DMS79 treated with DMSO at 0.1 percent for 48 hours (cell line): Measurements from ENCODE around the gene TTC21B.
"Not testable (repeated sequence)": the region's sequence is repeated elsewhere in the genome, so short reads cannot be mapped to it uniquely, and the experiment has no call there.

Source experiments
- DNase-seq: peaks from one replicate; lab custom pipeline; 2025; lab: John Stamatoyannopoulos, UW

TTC21B gene

GRCh38 chr2:165953655-165954606 is at the start of gene TTC21B:
TTC21B (minus strand) TSS chr2:165953776; CDS start chr2:165953705, 71 bp downstream.
- DNase-seq = peak; percentile 97

GRCh38 chr2:166000401-166000800 is 46.8 kb upstream of the TTC21B start:
- no peak for DNase-seq

DNA sequence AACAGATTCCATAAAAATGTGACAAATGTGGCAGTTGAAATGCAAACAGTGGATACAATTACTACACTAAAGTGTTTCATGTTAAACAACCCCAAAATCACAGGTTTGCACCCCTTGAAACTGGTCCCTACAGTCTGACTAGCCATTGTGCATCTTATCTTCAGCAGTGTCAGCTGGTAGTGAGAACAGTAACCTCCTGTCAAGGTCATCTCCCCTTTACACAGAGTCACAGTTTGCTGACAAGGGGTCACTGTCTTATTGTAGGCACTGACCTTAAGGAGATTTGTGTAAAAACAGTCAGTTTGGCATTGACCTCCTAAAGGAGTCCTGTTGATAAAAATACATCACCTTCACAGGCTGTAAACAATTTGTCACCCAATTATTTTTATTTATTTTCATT is 37.3 kb upstream of the TTC21B start:
- DNase-seq = no peak

DNA sequence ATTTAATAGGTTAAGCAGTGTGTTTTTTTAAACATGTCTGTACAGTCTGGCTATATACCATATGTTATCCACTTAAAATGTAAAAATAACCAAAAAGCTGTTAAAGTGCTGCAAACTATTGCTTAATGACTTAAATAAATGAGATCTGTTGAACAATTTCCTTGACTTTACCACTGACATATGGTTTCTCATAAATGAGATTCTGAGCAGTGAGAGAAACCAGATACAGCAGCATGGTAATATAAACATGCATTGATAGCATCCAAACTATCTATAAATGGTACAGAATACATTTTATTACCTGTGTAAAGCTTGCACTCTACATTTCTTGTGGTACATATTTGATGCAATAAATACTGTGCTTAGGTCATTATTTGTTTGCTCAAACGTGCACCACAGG is 36.3 kb upstream of the TTC21B start:
- no peak for DNase-seq

- no peak for DNase-seq
Measured at GRCh38 chr2:165985120-165985519, 31.5 kb upstream of the TTC21B start.

- not testable (repeated sequence) for DNase-seq
Measured at GRCh38 chr2:165972161-165972560, 18.6 kb upstream of the TTC21B start.

GRCh38 chr2:165970663-165971062 is 17.1 kb upstream of the TTC21B start:
- no peak for DNase-seq

- no peak for DNase-seq
Measured at GRCh38 chr2:165969227-165969626, 15.7 kb upstream of the TTC21B start.

DNA sequence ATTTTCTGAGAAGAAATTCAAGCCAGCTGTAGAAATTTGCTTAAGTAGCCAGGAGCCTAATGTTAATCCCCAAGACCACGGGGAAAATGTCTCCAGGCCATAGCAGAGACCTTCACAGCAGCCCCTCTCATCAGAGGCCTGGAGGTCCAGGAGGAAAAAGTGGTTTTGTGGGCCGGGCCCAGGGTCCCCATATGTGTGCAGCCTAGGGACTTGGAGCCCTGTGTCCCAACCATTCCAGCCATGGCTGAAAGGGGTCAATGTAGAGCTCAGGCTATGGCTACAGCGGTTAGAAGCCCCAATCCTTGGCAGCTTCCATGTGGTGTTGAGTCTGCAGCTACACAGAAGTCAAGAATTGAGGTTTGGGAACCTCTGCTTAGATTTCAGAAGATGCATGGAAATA is 14.2 kb upstream of the TTC21B start:
- DNase-seq = no peak

GRCh38 chr2:165961818-165962217 is 8.2 kb upstream of the TTC21B start:
- DNase-seq = no peak

DNA sequence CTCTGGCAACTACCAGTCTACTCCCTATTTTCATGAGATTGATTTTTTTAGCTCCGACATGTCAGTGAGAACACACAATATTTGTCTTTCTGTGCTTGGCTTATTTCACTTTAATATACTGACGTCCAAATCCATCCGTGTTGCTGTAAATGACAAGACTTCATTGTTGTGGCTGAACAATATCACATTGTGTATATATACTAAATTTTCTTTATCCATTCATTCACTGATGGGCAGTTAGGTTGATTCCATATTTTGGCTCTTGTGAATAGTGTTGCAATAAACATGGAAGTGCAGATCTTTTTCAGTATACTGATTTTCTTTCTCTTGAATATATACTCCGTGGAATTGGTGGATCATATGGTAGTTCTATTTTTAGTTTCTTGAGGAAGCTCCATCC is 5.8 kb upstream of the TTC21B start:
- no peak for DNase-seq

GRCh38 chr2:165958313-165958960 is 4.9 kb upstream of the TTC21B start:
- no peak for DNase-seq

- no peak for DNase-seq
Measured at GRCh38 chr2:165957030-165957675, 3.6 kb upstream of the TTC21B start.

- peak; percentile 68 for DNase-seq
Measured at GRCh38 chr2:165953306-165953654, 296 bp downstream of the TTC21B start.

GRCh38 chr2:165952741-165953211 is 800 bp downstream of the TTC21B start:
- DNase-seq = peak; percentile 36

DNA sequence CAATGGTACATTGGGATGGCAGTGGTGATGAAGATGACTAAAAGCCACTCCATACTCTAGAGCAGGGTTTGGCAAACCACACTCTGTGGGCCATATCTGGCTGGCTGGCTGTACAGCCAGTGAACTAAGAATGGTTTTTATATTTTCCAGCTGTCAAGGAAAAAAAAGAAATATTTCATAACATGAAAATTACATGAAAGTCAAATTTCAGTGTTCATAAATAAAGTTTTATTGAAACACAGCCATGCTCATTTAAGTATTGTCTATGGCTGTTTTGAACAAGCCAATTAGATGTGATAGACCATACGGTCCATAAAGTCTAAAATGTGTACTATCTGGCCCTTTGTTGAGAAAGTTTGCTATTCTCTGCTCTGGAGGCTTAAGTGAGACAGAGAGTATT is 1.5 kb downstream of the TTC21B start:
- DNase-seq = no peak

- no peak for DNase-seq
Measured at GRCh38 chr2:165950438-165950837, 3.1 kb downstream of the TTC21B start.

DNA sequence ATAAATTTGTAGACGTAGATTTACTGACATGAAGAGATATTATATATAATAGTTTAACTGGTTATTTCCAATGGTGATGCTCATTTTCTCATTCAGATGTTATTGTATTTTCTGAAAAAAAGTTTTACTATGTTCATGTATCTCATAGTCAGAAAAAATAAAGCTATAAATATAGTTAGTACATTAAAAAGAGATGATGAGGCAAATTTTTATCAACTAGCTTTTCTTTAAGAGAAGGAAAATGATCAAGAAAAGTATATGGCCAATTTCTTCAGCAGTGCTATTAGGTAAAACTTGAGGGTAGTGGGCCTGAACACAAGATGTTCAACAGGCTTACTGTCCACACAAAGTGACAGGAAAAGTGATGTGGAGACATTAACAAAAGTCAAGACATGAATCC is 11.7 kb downstream of the TTC21B start:
- no peak for DNase-seq

- DNase-seq = no peak
Measured at GRCh38 chr2:165938237-165938636, 15.3 kb downstream of the TTC21B start.

DNA sequence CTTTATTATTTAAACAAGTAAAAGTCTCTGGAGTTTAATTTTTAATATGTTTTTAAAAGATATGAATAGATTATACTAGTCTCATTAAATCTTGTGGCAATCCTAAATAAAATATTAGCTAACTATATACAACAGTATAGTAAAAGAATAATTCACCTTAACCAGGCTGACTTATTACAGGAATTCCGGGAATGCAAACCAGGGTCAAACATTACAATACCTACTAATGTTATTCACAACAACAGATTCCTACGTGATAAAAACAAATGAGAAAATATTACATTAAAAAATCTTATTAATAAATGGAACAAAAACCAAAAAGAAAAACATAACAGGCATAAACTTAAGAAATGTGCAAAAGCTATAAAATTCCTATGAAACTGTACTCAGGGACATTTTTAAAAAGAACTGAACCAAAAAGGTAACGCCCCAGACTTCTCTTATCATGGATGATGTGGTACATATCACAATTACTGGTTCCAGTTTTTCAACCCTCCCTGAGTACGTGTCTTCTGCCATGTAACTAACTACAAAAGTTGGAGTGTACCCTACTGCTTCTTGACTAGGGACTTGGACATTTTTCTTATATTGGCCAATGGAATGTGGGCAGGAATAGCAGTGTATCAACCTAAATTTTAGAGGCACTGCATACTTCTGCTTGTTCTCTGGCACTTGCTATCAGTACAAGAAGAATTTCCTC is 20.2 kb downstream of the TTC21B start:
- DNase-seq = no peak

- DNase-seq = no peak
Measured at GRCh38 chr2:165927774-165928173, 25.8 kb downstream of the TTC21B start.

DNA sequence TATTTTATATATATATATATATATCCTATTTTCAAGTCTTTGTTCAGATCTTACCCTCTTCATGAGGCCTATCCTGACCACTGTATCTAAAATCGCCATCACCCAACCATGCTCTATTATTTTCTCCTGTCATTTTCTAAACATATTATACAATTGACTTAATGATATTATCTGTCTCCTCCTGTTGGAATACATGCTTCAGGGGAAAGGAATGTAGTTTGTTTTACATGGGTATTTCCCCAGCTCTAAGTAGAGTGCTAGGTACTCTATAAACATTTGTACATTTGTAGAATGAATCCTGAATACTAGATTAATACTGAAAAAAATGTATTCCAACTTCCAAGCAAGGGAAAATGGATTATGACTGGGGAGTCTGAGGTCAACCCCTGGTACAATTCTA is 26.2 kb downstream of the TTC21B start:
- DNase-seq = no peak
